OCI-LY1 (cell line): ENCODE results near the gene SLC5A1.

Experiments used
- H2AFZ ChIP-seq: fragments of 200-600 bp; sonication (generic), shearing (Covaris generic); 2 replicates; pipeline ENCODE4 v1.6.0; 2014; ENCODE audit warnings: antibody characterized with exemption, mild to moderate bottlenecking, low read length
- H3F3A ChIP-seq: fragments of 200-600 bp; sonication (generic), shearing (Covaris generic); 2 replicates; pipeline ENCODE4 v1.6.0; 2014; ENCODE audit warnings: mild to moderate bottlenecking, antibody characterized with exemption, low read length, moderate library complexity; ENCODE audit not compliant: insufficient read depth
- H3K27ac ChIP-seq: fragments of 200-600 bp; sonication (generic); 2 replicates; pipeline ENCODE4 v1.5.1; 2014; ENCODE audit warnings: low read length, mixed run types, mild to moderate bottlenecking, low read depth; ENCODE audit not compliant: poor library complexity, severe bottlenecking
- H3K27me3 ChIP-seq: fragments of 200-600 bp; sonication (generic); 2 replicates; pipeline ENCODE4 v1.6.0; 2014; ENCODE audit warnings: antibody characterized with exemption, mild to moderate bottlenecking, low read length, moderate library complexity; ENCODE audit not compliant: insufficient read depth
- H3K36me3 ChIP-seq: fragments of 200-600 bp; sonication (generic); 2 replicates; pipeline ENCODE4 v1.6.1; 2014; ENCODE audit warnings: mild to moderate bottlenecking, antibody characterized with exemption, low read length, moderate library complexity, mixed read lengths; ENCODE audit not compliant: insufficient read depth
- H3K4me1 ChIP-seq: fragments of 200-600 bp; sonication (generic); 2 replicates; pipeline ENCODE4 v1.5.1; 2014; ENCODE audit warnings: mild to moderate bottlenecking, low read length, moderate library complexity; ENCODE audit not compliant: insufficient read depth, severe bottlenecking
- H3K4me2 ChIP-seq: fragments of 200-600 bp; sonication (generic), shearing (Covaris generic); 2 replicates; pipeline ENCODE4 v1.6.1; 2014; ENCODE audit warnings: low read length
- H3K4me3 ChIP-seq: fragments of 200-600 bp; sonication (generic); 2 replicates; pipeline ENCODE4 v1.5.1; 2014; ENCODE audit warnings: low read length, low read depth, mild to moderate bottlenecking, mixed read lengths; ENCODE audit not compliant: poor library complexity, severe bottlenecking
- H3K79me2 ChIP-seq: fragments of 200-600 bp; shearing (Covaris generic); 2 replicates; pipeline ENCODE4 v1.6.1; 2016; ENCODE audit warnings: mixed run types, low read length, mixed read lengths; ENCODE audit not compliant: insufficient read depth
- H3K9ac ChIP-seq: fragments of 200-600 bp; sonication (generic), shearing (Covaris generic); 2 replicates; pipeline ENCODE4 v1.6.1; 2014; ENCODE audit warnings: mild to moderate bottlenecking, low read length, mixed read lengths
- H3K9me2 ChIP-seq: fragments of 200-600 bp; sonication (generic), shearing (Covaris generic); 2 replicates; pipeline ENCODE4 v1.6.1; 2014; ENCODE audit warnings: low read depth, mild to moderate bottlenecking, low read length, mixed read lengths
- H3K9me3 ChIP-seq: fragments of 200-600 bp; shearing (Covaris generic); 2 replicates; pipeline ENCODE4 v1.6.1; 2014; ENCODE audit warnings: low read length, mixed read lengths
- H4K20me1 ChIP-seq: fragments of 200-600 bp; sonication (generic), shearing (Covaris generic); 2 replicates; pipeline ENCODE4 v1.6.0; 2016; ENCODE audit warnings: mild to moderate bottlenecking, low read length; ENCODE audit not compliant: insufficient read depth
- CTCF ChIP-seq: fragments of 200-600 bp; sonication (generic), shearing (Covaris generic); IDR thresholded peaks from 2 replicates; pipeline ENCODE4 v1.5.1; 2017; ENCODE audit warnings: mild to moderate bottlenecking, antibody characterized with exemption, low read length, moderate library complexity, mixed read lengths
- EZH2 ChIP-seq: fragments of 200-600 bp; sonication (generic), shearing (Covaris generic); IDR thresholded peaks from 2 replicates; pipeline ENCODE4 v1.8.0; 2017; ENCODE audit warnings: borderline replicate concordance, mixed run types, mild to moderate bottlenecking, antibody characterized with exemption, low read length, moderate library complexity, mixed read lengths

The SLC5A1 gene

GRCh38 chr22:31998784-31999385 is 44.2 kb upstream of the SLC5A1 start:
- H3K4me3 ChIP-seq = no peak overlapping the region
- H3K9me2 ChIP-seq = no peaks in the 10 kb centered on the region
- H3K4me2 ChIP-seq = no peak overlapping the region
- no peaks in the 10 kb centered on the region for H3K36me3 ChIP-seq
- no peaks in the 10 kb centered on the region for H3F3A ChIP-seq
- no peaks in the 10 kb centered on the region for H3K9me3 ChIP-seq
- TF ChIP-seq EZH2 (no peak), CTCF (no peak)
- no peaks in the 10 kb centered on the region for H3K79me2 ChIP-seq
- H4K20me1 ChIP-seq = no peaks in the 10 kb centered on the region
- H3K27me3 ChIP-seq = no peaks in the 10 kb centered on the region
- H3K4me1 ChIP-seq = no peaks in the 10 kb centered on the region
- no peak overlapping the region for H2AFZ ChIP-seq
- no peak overlapping the region for H3K9ac ChIP-seq
- no peak overlapping the region for H3K27ac ChIP-seq

DNA sequence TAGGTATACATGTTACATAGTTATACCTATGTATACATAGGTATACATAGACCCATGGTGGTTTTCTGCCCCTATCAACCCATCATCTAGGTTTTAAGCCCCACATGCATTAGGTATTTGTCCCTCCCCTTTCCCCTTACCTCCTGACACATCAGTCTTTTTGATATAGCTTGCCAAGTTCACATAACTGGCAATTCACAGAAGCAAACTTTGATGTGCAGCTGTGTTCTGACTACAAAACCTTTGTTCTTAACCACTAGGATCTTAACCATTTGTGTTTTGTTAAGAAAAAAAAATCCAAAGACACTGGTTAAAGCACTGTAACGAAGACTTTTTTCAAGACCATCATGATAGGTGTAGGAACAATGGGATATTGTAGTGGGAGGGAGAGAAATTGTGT is 42.9 kb upstream of the SLC5A1 start:
- Histone ChIP-seq H3K9ac (no peak overlapping the region), H3K27me3 (no peaks in the 10 kb centered on the region), H4K20me1 (no peaks in the 10 kb centered on the region), H3K36me3 (no peaks in the 10 kb centered on the region), H3K4me1 (no peaks in the 10 kb centered on the region), H3K9me3 (no peaks in the 10 kb centered on the region), H3K9me2 (no peaks in the 10 kb centered on the region), H3K79me2 (no peaks in the 10 kb centered on the region), H3K27ac (no peak overlapping the region), H2AFZ (no peak overlapping the region), H3K4me3 (no peak overlapping the region), H3F3A (no peaks in the 10 kb centered on the region), H3K4me2 (no peak overlapping the region)
- TF ChIP-seq EZH2 = no peak
- no peak for TF ChIP-seq CTCF

- Histone ChIP-seq H3K27me3 (no peaks in the 10 kb centered on the region; the same call in 1 of the 2 replicates), H3K4me3 (no peak overlapping the region), H3K4me1 (no peaks in the 10 kb centered on the region), H3K9me3 (no peaks in the 10 kb centered on the region), H3K27ac (no peak overlapping the region), H3K36me3 (no peaks in the 10 kb centered on the region), H3K9ac (no peak overlapping the region), H3K4me2 (no peak overlapping the region), H4K20me1 (no peaks in the 10 kb centered on the region), H3F3A (no peaks in the 10 kb centered on the region), H3K79me2 (no peaks in the 10 kb centered on the region), H3K9me2 (no peaks in the 10 kb centered on the region), H2AFZ (no peak overlapping the region)
- TF ChIP-seq CTCF = no peak
- no peak for TF ChIP-seq EZH2
Observed at GRCh38 chr22:32005453-32005852, 37.6 kb upstream of the SLC5A1 start.
